Measurements from ENCODE around the gene VPS54. TPM values are rescaled to one million over a fixed set of nuclear protein-coding genes. Genes with fewer than 3 reads are reported as not detected.

Gene VPS54
- total RNA-seq, 1 experiment from 2014 or later = 12.4 TPM

GRCh38 chr2:63984606-63985359 is 34.4 kb downstream of the VPS54 start:
- Histone ChIP-seq H3K4me1 (ENCODE audit: control insufficient read depth in 1 of 2, insufficient read depth in 2 of 2, low read length in 2 of 2) (no peaks in the 10 kb centered on the region; a peak in 1 of 4 replicates), H3K36me3 (ENCODE audit: control insufficient read depth in 1 of 2, insufficient read depth in 2 of 2, low read length in 2 of 2) (no peaks in the 10 kb centered on the region), H2AFZ (ENCODE audit: low read depth, low read length, poor library complexity, severe bottlenecking) (no peak overlapping the region), H3K79me2 (ENCODE audit: insufficient read depth, low read length) (no peaks in the 10 kb centered on the region), H3K27me3 (ENCODE audit: insufficient read depth, low read length) (no peaks in the 10 kb centered on the region), H3K9me3 (ENCODE audit: control insufficient read depth in 1 of 2, insufficient read depth in 1 of 2, low read depth in 1 of 2, low read length in 2 of 2) (no peaks in the 10 kb centered on the region; a peak in 1 of 4 replicates), H3K9me2 (ENCODE audit: insufficient read depth) (no peaks in the 10 kb centered on the region), H3K9ac (ENCODE audit: low read length) (no peak overlapping the region), H3K4me2 (ENCODE audit: low read length) (no peak overlapping the region), H3K27ac (ENCODE audit: low read depth, low read length) (no peak overlapping the region), H3K4me3 (replicated peaks in 1 of 2; ENCODE audit: low read depth in 1 of 2, low read length in 2 of 2) (no peak overlapping the region), H4K20me1 (ENCODE audit: insufficient read depth) (no peaks in the 10 kb centered on the region)
- POLR2A ChIA-PET = no interaction called here
- RAD21 ChIA-PET (ENCODE audit: low non-redundant PET in 1 of 2, low total read pairs in 2 of 2, uncharacterized antibody in 2 of 2, unreplicated experiment in 2 of 2) = no interaction called here
- BruUV-seq (replicated peaks) = no TSS peak
- intact Hi-C loops (cut with micrococcal nuclease) = no loop called here
- no peak for TF ChIP-seq FOSL1 (IDR thresholded peaks at IDR 0.05; ENCODE audit: low read depth)
- TF ChIP-seq EZH2phosphoT487 (IDR thresholded peaks at IDR 0.05; ENCODE audit: borderline replicate concordance) = no peak
- no peak for TF ChIP-seq POLR2AphosphoS5 (IDR thresholded peaks at IDR 0.05; ENCODE audit: low read depth, low read length)
- TF ChIP-seq SIN3A (IDR thresholded peaks at IDR 0.05; ENCODE audit: low read depth) = no peak
- TF ChIP-seq ZBTB33 (IDR thresholded peaks at IDR 0.05; ENCODE audit: extremely low read depth, insufficient replicate concordance, low read length) = no peak
- no peak for TF ChIP-seq EGR1 (IDR thresholded peaks at IDR 0.05; ENCODE audit: low read depth)
- TF ChIP-seq CEBPB (IDR thresholded peaks at IDR 0.05; ENCODE audit: low read depth) = no peak
- TF ChIP-seq ATF3 (IDR thresholded peaks at IDR 0.05) = no peak
- no peak for TF ChIP-seq REST (IDR thresholded peaks at IDR 0.05; ENCODE audit: low read depth)
- no peak for TF ChIP-seq EZH2 (IDR thresholded peaks at IDR 0.05)
- no peak for TF ChIP-seq ELF1 (IDR thresholded peaks at IDR 0.05; ENCODE audit: borderline replicate concordance, low read depth)
- TF ChIP-seq ZNF274 (IDR thresholded peaks at IDR 0.05; ENCODE audit: low read depth, low read length) = no peak
- TF ChIP-seq YY1 (IDR thresholded peaks at IDR 0.05; ENCODE audit: extremely low read depth, insufficient replicate concordance, low read depth, low read length) = no peak
- TF ChIP-seq POLR2A (IDR thresholded peaks at IDR 0.05; ENCODE audit: borderline replicate concordance, extremely low read depth, insufficient read depth, insufficient read length) = no peak
- TF ChIP-seq MAX (IDR thresholded peaks at IDR 0.05) = no peak
- TF ChIP-seq CTCF (IDR thresholded peaks at IDR 0.05 in 2 of 3, conservative IDR thresholded peaks at IDR 0.05 in 1 of 3; ENCODE audit: borderline replicate concordance in 1 of 3, insufficient read depth in 1 of 3, low read depth in 2 of 3, low read length in 2 of 3) = no peak
- no peak for TF ChIP-seq CBX3 (IDR thresholded peaks at IDR 0.05; ENCODE audit: low read depth)
- TF ChIP-seq RAD21 (IDR thresholded peaks at IDR 0.05; ENCODE audit: low read depth) = no peak
- no peak for TF ChIP-seq SRF (IDR thresholded peaks at IDR 0.05; ENCODE audit: low read depth)
- no peak for ATAC-seq
- DNase-seq (ENCODE audit: low read depth, low spot score) = no peak
- CTCF ChIA-PET = no interaction called here
